ENCODE results near the gene KIF26B.

Gene KIF26B

DNA sequence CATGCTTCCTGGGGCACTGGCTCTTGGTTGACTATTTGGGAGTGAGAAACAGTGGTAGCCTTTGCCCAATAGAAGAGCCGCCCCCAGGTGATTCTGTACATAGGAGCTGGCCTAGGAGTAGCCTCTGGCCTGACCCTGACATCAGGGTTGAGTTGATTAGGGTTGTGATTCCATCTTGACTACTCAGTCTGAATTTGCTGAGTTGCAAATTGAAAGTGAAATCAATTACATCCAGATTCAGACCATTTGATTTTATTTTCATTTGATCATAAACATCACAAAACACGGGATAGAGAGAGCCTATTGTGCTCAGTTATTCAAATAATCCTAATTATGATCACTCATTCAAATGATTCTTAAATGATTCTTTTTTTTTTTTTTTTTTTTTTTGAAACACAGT is 253.2 kb downstream of the KIF26B start:
- Histone ChIP-seq H3K9ac (ENCODE audit: low read length) (no peak overlapping the region), H3K4me1 (ENCODE audit: insufficient read depth, low read length) (peaks cover 3% of the 10 kb centered on the region), H3K27ac (ENCODE audit: low read depth, low read length) (no peak overlapping the region), H3K27me3 (ENCODE audit: control insufficient read depth in 1 of 2, insufficient read depth in 2 of 2, low read length in 2 of 2) (no peaks in the 10 kb centered on the region), H3K36me3 (ENCODE audit: insufficient read depth, low read length) (no peaks in the 10 kb centered on the region), H3K9me3 (ENCODE audit: low read length) (no peaks in the 10 kb centered on the region), H3K4me3 (ENCODE audit: low read depth in 1 of 2, low read length in 2 of 2) (no peak overlapping the region)

DNA sequence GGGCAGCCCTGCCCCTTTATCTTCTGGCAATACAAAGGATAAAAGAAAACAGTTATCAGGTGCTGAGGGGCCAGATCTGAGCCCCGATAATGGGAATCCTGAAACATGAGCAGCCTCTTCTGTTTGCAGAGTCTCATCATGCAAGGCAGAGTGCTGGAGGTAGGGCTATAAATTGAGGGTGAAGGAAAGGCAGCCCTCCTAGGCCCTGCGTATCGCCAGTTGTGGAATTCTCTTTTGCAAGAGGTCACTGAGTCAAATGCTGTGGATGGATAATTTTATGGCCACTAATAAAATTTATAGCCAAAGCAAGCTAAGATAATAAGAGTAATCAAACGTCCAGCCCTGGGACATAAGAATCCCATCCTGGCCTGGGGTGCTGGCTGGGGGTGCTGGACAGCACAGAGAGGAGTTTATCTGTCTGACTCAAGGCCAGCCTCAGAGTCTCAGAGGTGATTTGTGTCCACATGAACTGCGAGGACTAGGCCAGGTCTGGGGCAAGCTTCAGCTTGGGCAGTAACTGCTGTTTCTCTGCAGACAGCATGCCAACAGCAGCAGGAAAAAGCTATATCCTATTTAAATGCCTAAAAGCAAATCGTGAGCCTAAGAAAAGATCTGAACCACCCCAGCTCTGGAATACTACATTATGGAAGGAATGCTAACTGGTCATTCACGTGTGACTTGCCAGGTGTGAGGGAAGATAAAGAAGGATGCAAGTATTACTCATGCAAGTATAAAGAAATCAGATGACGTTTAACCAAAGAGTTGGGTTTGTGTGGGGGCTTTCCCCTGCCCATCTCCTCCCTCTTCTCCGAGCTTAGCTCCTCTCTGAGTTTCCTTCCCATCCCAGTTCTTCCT is 254.8 kb downstream of the KIF26B start:
- no peaks in the 10 kb centered on the region for H3K36me3 ChIP-seq (ENCODE audit: insufficient read depth, low read length)
- no peak overlapping the region for H3K27ac ChIP-seq (ENCODE audit: low read depth, low read length)
- H3K27me3 ChIP-seq (ENCODE audit: control insufficient read depth in 1 of 2, insufficient read depth in 2 of 2, low read length in 2 of 2): no peaks in the 10 kb centered on the region
- no peak overlapping the region for H3K4me3 ChIP-seq (ENCODE audit: low read depth in 1 of 2, low read length in 2 of 2)
- peaks cover 3% of the 10 kb centered on the region for H3K4me1 ChIP-seq (ENCODE audit: insufficient read depth, low read length)
- H3K9ac ChIP-seq (ENCODE audit: low read length): no peak overlapping the region
- H3K9me3 ChIP-seq (ENCODE audit: low read length): no peaks in the 10 kb centered on the region

DNA sequence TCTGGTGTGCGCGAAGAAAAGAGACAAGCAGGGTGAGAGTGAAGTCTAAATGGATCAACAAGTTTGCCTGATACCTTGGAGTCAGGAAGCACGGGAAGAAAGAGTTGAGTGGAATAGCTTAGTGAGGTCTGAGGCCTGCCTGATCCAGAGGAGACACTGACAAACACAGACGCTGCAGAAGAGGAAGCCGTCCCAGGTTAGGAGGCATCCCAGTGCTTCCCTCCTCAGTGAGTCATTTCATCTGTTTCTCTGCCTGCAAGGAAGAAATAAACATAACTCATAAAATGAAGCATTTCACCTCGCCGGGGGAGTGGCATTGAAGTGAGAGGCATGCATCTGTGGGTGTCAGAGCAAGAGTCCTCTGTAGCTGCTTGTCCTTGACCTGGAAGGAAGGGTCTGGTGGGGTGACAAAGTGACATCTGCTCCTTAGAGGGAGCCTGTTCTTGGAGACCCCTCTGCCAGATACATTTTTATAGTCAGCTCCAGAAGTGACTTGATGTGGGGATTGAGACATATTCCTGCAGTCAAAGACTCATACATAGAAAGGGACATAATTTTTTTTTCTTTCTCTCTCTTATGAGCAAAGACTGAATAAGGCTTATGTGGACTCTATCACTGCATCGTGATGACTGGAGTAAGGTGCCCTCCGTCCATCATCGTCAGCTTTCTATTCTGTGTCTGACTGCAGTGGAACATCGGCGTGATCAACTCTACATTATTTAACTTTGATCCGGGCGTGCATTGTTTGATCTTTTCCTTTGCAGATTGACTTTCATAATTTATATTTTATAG is 256.7 kb downstream of the KIF26B start:
- Histone ChIP-seq H3K4me3 (ENCODE audit: low read depth in 1 of 2, low read length in 2 of 2) (no peak overlapping the region), H3K27me3 (ENCODE audit: control insufficient read depth in 1 of 2, insufficient read depth in 2 of 2, low read length in 2 of 2) (no peaks in the 10 kb centered on the region), H3K9me3 (ENCODE audit: low read length) (no peaks in the 10 kb centered on the region), H3K4me1 (ENCODE audit: insufficient read depth, low read length) (peaks cover 3% of the 10 kb centered on the region), H3K9ac (ENCODE audit: low read length) (no peak overlapping the region), H3K36me3 (ENCODE audit: insufficient read depth, low read length) (no peaks in the 10 kb centered on the region), H3K27ac (ENCODE audit: low read depth, low read length) (no peak overlapping the region)

DNA sequence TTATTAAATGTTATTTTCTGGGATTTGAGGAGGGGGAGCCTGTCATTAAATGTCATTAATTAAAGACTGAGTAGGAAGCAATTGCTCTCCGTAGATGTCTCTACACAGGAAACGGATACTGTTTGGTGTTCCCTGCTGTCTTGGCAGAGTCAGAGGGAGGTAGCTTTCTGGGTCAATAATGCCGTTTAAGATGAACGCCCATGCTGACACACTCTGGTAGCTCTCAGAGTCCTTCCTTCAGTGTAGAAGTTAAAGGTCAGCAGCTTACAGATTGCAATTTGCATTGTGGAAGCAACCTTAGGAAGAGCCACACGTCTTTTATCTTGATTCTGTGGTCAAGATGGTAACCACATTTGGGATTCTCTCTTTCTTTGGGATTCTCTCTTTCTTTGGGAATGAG is 257.5 kb downstream of the KIF26B start:
- no peaks in the 10 kb centered on the region for H3K36me3 ChIP-seq (ENCODE audit: insufficient read depth, low read length)
- no peak overlapping the region for H3K9ac ChIP-seq (ENCODE audit: low read length)
- no peak overlapping the region for H3K27ac ChIP-seq (ENCODE audit: low read depth, low read length)
- no peaks in the 10 kb centered on the region for H3K9me3 ChIP-seq (ENCODE audit: low read length)
- H3K4me1 ChIP-seq (ENCODE audit: insufficient read depth, low read length): peaks cover 3% of the 10 kb centered on the region
- H3K27me3 ChIP-seq (ENCODE audit: control insufficient read depth in 1 of 2, insufficient read depth in 2 of 2, low read length in 2 of 2): no peaks in the 10 kb centered on the region
- no peak overlapping the region for H3K4me3 ChIP-seq (ENCODE audit: low read depth in 1 of 2, low read length in 2 of 2)

DNA sequence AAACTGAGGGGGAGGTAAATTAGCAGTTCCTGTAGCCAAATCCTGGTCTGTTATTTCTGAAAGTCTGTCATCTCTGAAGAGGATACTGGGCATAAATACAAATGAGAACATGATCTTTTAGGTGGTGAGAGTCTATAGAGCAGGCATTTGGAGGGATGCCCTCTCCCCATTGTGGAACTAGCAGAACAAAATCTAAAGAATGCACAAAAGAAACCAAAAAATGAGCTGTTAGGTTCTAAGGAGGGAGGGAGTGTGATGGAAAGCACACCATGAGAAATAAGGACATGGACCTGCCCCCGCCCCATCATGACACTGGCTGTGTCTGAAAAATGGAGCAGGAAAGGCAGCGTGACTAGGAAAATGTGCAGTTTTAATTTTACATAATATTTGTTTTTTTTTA is 262.0 kb downstream of the KIF26B start:
- H3K4me1 ChIP-seq (ENCODE audit: insufficient read depth, low read length): no peaks in the 10 kb centered on the region
- H3K9me3 ChIP-seq (ENCODE audit: low read length): no peaks in the 10 kb centered on the region
- H3K27me3 ChIP-seq (ENCODE audit: control insufficient read depth in 1 of 2, insufficient read depth in 2 of 2, low read length in 2 of 2): no peaks in the 10 kb centered on the region
- H3K36me3 ChIP-seq (ENCODE audit: insufficient read depth, low read length): no peaks in the 10 kb centered on the region
- H3K4me3 ChIP-seq (ENCODE audit: low read depth in 1 of 2, low read length in 2 of 2): no peak overlapping the region
- H3K27ac ChIP-seq (ENCODE audit: low read depth, low read length): no peak overlapping the region
- H3K9ac ChIP-seq (ENCODE audit: low read length): no peak overlapping the region

DNA sequence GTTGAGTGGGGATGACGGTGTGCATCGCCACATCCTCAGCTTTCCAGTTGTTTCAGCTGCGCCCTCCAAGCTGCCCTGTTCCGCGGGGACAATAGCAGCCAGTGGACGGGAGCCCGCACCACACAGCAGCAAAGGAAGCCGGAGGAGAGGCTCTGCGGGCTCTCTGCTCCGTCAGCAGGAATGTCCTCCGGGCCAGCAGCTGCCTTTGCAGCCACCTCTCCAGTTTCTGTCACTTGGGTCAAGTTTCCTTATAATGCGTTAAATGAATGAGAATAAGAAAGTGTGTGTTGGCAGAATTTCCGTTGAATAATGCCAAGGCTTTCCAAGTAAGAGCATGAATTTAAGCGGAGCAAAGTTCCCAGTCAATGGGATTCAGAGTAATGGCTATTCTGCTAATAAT is 263.3 kb downstream of the KIF26B start:
- H3K9me3 ChIP-seq (ENCODE audit: low read length): no peaks in the 10 kb centered on the region
- H3K27ac ChIP-seq (ENCODE audit: low read depth, low read length): no peak overlapping the region
- no peak overlapping the region for H3K4me3 ChIP-seq (ENCODE audit: low read depth in 1 of 2, low read length in 2 of 2)
- H3K36me3 ChIP-seq (ENCODE audit: insufficient read depth, low read length): no peaks in the 10 kb centered on the region
- no peaks in the 10 kb centered on the region for H3K27me3 ChIP-seq (ENCODE audit: control insufficient read depth in 1 of 2, insufficient read depth in 2 of 2, low read length in 2 of 2)
- H3K4me1 ChIP-seq (ENCODE audit: insufficient read depth, low read length): no peaks in the 10 kb centered on the region
- no peak overlapping the region for H3K9ac ChIP-seq (ENCODE audit: low read length)

DNA sequence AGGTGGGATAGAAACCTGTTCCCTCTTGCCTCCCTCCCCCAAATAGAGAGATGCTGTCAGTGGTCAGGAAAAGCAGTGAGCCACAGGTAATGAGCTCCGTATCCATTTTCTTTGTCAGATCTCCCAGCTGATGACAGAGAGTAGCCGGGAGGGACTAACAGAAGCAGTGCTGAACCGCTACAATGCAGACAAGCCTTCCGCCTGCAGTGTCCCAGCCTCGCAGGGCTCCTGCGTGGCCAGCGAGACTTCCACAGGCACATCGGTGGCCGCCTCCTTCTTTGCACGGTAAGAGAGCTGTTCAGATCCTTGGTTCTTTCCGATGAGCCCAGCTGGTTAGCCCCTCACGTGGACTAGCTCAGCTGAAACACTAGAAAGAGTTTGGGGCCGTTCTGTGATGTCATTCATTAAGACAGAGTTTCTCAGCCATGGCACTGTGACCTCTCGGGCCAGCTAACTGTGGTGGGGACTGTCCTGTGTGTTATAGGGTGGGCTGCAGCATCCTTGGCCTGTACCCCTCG is 264.7 kb downstream of the KIF26B start:
- no peaks in the 10 kb centered on the region for H3K9me3 ChIP-seq (ENCODE audit: low read length)
- no peak overlapping the region for H3K4me3 ChIP-seq (ENCODE audit: low read depth in 1 of 2, low read length in 2 of 2)
- H3K36me3 ChIP-seq (ENCODE audit: insufficient read depth, low read length): no peaks in the 10 kb centered on the region
- no peak overlapping the region for H3K27ac ChIP-seq (ENCODE audit: low read depth, low read length)
- H3K9ac ChIP-seq (ENCODE audit: low read length): no peak overlapping the region
- H3K4me1 ChIP-seq (ENCODE audit: insufficient read depth, low read length): no peaks in the 10 kb centered on the region
- H3K27me3 ChIP-seq (ENCODE audit: control insufficient read depth in 1 of 2, insufficient read depth in 2 of 2, low read length in 2 of 2): no peaks in the 10 kb centered on the region

DNA sequence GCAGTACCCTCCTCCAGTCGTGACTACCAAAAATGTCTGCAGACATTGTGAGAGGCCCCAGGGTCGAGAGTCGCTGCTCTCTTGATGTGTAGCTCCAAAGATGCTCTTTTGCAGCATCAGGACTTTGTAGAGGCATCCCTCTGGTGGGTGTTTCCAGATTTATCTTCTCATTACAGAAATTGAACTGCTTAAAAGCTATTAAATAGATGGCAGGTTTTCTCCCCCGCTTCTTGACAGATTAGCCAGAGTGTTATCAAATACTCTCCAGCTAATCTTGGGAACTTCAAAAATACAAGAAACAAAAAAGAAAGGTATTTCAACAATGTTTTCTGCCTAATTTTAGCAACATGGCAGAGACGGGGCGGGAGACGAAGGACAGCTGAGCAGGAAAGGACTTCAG is 265.2 kb downstream of the KIF26B start:
- no peaks in the 10 kb centered on the region for H3K9me3 ChIP-seq (ENCODE audit: low read length)
- no peak overlapping the region for H3K27ac ChIP-seq (ENCODE audit: low read depth, low read length)
- no peaks in the 10 kb centered on the region for H3K4me1 ChIP-seq (ENCODE audit: insufficient read depth, low read length)
- no peaks in the 10 kb centered on the region for H3K27me3 ChIP-seq (ENCODE audit: control insufficient read depth in 1 of 2, insufficient read depth in 2 of 2, low read length in 2 of 2)
- no peaks in the 10 kb centered on the region for H3K36me3 ChIP-seq (ENCODE audit: insufficient read depth, low read length)
- H3K9ac ChIP-seq (ENCODE audit: low read length): no peak overlapping the region
- H3K4me3 ChIP-seq (ENCODE audit: low read depth in 1 of 2, low read length in 2 of 2): no peak overlapping the region

DNA sequence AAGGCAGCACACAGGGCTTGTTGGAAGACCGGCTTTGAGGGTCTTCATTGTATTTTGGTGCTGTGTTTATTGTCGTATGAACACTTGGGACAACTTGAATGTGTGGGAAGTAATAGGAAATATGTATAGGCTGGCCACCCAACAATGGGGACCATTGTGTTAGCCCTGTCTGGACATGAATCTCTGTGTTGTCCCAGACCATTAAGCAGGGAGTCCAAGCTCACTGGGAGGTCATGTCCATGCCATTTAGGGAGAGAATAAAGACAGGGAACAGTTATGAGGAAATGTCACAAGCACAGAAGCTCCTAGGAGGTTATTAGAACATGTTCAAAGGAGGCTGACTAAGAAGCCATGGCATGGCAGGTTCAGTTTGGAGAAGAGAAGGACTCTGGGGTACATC is 266.1 kb downstream of the KIF26B start:
- Histone ChIP-seq H3K4me3 (ENCODE audit: low read depth in 1 of 2, low read length in 2 of 2) (no peak overlapping the region), H3K27ac (ENCODE audit: low read depth, low read length) (no peak overlapping the region), H3K9ac (ENCODE audit: low read length) (no peak overlapping the region), H3K36me3 (ENCODE audit: insufficient read depth, low read length) (no peaks in the 10 kb centered on the region), H3K27me3 (ENCODE audit: control insufficient read depth in 1 of 2, insufficient read depth in 2 of 2, low read length in 2 of 2) (no peaks in the 10 kb centered on the region), H3K4me1 (ENCODE audit: insufficient read depth, low read length) (no peaks in the 10 kb centered on the region), H3K9me3 (ENCODE audit: low read length) (no peaks in the 10 kb centered on the region)

DNA sequence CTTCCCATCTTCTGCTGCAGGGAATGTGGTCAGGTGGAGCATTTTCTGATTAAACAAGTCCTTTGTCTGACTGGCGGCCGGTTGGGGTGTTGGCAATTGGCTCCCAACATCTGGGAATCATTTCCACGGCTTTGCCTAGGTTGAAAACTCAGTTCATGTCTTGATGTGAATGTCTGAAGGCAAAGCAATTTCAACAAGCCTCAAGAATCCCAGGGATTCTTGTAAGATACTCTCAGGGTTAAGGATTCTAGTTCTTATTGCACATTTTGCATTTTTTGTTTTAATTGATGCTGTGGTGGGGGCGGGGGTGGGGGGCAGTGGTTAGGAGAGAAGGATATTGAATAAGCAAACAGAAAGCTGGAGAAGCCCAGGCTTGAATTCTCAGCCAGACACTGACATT is 273.9 kb downstream of the KIF26B start:
- Histone ChIP-seq H3K4me3 (ENCODE audit: low read depth in 1 of 2, low read length in 2 of 2) (no peak overlapping the region), H3K4me1 (ENCODE audit: insufficient read depth, low read length) (no peaks in the 10 kb centered on the region), H3K27me3 (ENCODE audit: control insufficient read depth in 1 of 2, insufficient read depth in 2 of 2, low read length in 2 of 2) (no peaks in the 10 kb centered on the region), H3K9ac (ENCODE audit: low read length) (no peak overlapping the region), H3K36me3 (ENCODE audit: insufficient read depth, low read length) (no peaks in the 10 kb centered on the region), H3K27ac (ENCODE audit: low read depth, low read length) (no peak overlapping the region), H3K9me3 (ENCODE audit: low read length) (no peaks in the 10 kb centered on the region)

DNA sequence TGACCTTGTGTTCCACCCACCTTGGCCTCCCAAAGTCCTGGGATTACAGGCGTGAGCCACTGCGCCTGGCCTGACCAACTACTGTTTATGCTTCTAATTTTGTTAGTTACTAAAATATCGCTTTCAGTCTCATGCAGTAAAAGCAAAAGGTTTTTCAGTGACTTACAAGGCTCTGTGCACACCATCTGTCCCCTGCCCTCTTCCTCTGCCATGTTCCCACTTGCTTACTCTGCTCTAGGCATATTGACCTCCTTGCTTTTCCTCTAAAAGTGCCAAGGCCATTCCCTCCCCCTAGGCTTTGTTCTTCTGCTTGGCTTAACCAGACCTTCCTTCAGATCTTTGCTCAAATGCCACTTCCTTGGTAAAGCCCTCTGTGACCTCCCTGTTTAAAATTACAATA is 276.9 kb downstream of the KIF26B start:
- Histone ChIP-seq H3K36me3 (ENCODE audit: insufficient read depth, low read length) (no peaks in the 10 kb centered on the region), H3K27me3 (ENCODE audit: control insufficient read depth in 1 of 2, insufficient read depth in 2 of 2, low read length in 2 of 2) (no peaks in the 10 kb centered on the region), H3K4me1 (ENCODE audit: insufficient read depth, low read length) (no peaks in the 10 kb centered on the region), H3K27ac (ENCODE audit: low read depth, low read length) (no peak overlapping the region), H3K9me3 (ENCODE audit: low read length) (no peaks in the 10 kb centered on the region), H3K4me3 (ENCODE audit: low read depth in 1 of 2, low read length in 2 of 2) (no peak overlapping the region), H3K9ac (ENCODE audit: low read length) (no peak overlapping the region)

Measured in muscle layer of colon (tissue), 2 donors.